ENCODE results near the gene TTC28. TPM values are rescaled to one million over a fixed set of nuclear protein-coding genes. Genes with fewer than 3 reads are reported as not detected.
A peak's percentile ranks its signal among the peaks of the same experiment; 100 is the strongest.

TTC28 gene
- total RNA-seq, 2 donors from 2014 or later: 8.8 to 12.0 TPM

DNA sequence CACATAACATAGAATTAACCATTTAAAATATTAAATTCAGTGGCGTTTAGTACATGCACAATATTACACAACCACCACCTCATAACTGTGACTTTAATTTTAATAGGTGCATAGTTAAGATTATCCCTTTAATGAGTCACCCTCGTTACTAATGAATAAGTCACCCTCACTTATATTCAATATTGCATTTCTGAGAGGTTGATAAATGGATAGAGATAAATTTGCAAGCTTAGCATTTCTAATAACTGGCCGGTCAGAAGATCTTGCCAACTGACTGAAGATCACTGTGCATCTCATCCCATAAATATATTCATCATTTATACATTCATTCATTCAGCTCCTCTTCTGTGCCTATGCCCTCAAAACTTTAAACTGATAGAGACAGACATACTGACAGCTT lies 243.7 kb downstream of the TTC28 start:
- DNase-seq (no peak), ATAC-seq (no peak)
- intact Hi-C loops (cut with DNase I, micrococcal nuclease): no loop called here

DNA sequence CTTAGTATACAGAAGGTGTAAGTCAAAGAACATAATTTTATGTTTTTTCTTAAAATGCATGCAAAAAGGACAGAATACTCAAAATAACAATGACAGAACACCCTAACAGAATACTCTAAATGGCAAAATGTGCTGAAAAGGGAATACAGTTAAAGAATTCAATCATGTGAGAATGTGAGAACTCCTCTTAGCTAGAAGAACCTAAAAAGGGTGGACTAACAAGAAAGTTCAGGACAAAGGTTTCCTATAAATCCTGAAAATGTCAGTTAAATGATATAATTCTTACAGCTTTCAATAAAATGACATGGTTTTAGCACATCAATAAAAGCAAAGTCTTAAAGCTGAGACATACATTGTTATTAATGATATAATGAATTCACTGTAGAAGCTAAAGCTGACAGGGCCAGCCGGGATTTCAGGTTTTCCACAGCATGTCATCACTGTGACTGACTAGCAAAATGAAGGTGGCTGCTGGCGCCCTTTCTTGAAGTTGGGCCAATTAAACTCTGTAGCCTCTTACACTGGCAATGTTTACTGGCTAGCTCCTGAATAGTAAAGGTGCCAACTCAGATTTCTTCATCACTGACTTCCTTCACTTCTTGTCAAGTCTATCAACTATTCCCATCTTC lies 244.4 kb downstream of the TTC28 start:
- peak; percentile 77 for ATAC-seq
- intact Hi-C loops (cut with DNase I, micrococcal nuclease): no loop called here
- peak in 1 of 2 donors; percentile 10 for DNase-seq

DNA sequence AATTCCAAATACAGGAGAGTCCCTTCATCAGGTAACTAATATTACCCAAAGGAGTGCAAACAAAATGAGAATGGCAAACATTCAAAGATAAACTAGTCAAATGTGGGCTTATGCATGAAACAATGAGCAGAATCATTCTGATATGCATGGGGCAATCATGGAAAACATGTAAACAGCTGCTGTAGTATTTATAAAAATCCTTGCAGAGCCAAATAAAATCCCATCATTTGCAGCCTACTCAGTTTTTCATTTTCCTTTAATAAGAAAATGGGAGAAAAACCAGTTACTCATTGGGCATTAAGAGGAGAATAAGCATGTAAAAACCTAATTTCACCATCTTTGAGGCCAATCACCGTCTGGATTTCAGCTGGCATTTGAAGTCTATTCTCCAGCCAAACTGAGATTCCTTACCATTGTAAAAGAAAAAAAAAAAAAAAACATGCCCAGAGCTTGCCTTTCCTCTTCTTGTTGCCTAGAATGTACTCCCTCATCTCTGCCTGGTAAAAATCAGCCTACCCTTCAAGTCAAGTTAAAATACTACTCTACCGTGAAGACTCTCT lies 249.1 kb downstream of the TTC28 start:
- intact Hi-C loops (cut with DNase I, micrococcal nuclease): no loop called here
- no peak for ATAC-seq
- DNase-seq: no peak

DNA sequence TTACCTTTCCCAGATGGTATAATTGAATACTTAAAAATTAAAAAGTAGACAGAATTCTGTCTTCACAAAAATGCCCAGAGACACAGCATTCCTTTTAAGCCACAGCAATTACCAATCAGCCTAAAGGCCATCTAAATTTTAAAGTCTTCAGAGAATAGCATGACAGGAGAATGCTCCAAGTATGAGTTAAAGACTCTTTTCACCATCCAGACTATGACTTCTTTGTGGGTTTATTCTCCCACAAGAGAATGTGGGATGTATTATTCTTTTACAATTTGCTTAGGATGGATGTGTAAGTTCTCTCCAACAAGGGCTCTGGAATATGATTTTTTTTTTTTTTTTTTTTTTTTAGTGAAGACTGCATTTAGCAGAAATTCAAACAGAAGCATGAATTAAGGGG lies 249.9 kb downstream of the TTC28 start:
- ATAC-seq: no peak
- DNase-seq: no peak
- intact Hi-C loops (cut with DNase I, micrococcal nuclease): no loop called here

DNA sequence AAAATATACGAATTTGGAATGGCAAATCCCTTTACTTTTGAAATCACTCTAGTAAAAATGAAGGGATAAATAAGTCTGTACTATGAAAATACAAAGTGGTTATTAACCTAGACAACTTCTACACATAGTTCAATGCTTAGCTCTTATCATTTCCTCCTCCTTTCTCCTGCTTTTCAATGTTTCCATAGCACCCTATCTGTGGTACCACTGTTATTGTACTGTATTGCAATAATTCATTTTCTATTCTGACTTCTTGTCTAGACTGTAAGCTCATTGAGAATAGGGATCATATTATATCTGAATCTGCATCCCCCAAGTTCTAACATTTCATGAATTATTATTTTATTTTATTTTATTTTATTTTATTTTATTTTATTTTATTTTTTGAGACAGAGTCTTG lies 251.4 kb downstream of the TTC28 start:
- DNase-seq (no peak), ATAC-seq (no peak)
- intact Hi-C loops (cut with DNase I, micrococcal nuclease): no loop called here

DNA sequence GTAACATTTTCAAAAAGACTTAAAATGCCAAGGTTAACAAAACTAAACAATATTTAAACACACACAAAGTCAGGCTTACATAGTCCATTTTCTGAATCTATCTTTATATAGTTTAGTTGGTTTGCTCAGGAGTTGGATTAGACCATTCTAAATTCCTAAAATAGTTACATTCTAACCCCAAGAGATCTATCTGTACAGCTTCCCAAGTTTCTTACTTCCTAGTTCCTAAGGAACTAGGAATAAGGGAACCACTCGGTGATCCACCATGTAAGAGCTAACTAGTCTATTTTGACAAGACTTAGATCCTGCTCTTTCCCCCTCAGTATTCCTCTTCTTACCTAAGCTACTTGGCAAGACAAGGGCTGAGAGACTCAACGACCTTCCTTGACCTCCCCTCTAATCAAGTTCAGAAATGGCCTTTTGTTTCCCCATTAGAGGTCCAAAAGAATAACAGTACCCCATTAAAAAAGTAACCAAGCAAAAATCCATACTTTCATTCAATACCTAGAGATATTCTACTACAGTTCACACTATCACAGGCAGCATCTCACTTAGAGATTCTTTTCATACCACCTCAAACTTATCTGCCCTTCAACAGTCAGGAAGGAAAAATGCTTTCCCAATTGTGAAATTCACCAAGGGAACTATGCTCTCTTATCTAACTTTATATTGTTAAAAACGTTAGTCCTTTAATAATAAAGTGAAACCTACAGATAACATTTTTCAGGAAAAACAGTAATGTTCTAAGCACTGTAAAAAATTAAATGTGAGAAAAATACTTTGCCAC lies 253.1 kb downstream of the TTC28 start:
- DNase-seq: no peak
- intact Hi-C loops (cut with DNase I, micrococcal nuclease): no loop called here
- no peak for ATAC-seq

DNA sequence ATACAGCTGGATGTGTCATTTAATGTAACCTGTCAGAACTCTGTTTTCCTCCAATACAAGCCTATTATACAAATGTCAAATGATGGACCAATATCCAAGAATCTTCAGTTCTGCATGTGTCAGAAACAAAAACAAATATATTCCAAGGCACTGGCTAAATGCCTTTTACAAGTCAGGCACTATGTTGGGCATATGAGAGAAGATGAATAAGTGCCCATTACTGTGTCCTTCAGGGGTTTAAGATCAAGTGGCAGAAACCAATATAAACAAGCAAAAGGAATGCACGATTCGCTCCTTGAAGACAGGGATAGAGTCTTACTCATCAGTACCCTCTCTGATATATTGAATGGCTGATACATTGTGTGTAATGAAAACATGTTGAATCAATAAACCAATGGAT lies 254.4 kb downstream of the TTC28 start:
- ATAC-seq: no peak
- intact Hi-C loops (cut with DNase I, micrococcal nuclease): no loop called here
- DNase-seq: no peak

DNA sequence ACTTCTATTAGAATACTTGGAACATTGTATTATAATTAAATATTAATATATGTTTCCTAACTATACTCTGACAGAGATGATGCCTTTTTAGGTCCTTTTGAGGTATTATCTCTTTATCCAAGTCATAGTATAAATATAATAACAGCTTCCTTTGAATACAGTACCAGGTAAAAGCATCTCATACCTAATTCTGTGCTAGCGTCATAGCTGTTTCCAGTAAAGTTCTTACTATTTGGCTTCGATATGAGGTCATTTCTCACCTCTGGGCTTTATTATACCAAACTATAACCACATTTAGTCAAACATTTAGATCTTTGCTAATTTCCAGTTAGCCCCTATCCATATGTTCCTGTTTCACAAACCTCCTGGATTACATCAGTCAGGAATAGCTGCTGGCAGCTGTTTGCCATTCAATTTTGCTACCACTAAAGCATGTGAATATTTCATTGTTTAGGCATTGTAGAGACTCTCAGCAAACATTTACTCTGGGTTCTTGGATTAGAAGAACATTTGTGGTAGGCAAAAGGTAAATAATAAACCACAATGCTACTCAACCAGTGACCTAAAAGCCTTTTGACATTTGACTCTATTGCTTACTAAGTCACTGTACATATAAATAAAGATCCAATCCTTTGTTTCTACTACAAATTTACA lies 255.1 kb downstream of the TTC28 start:
- no peak for ATAC-seq
- no peak for DNase-seq

DNA sequence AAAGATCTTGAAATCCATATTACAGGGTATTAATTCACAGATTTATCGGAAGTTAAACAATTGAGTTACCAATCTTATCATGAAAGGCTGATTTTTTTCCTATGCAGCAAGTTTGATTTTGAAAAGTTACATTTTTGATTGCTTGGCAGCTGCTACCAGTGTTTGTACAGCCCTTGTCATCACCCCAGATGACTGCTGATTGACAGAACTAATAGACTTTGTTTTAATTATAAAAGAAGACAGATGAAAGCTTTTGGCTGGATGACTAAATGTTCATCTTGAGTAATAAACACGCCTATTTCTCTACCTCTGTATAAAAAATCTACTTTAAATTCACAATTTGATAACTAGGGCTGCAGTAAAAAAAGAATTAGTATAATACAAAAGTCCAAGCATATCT lies 259.7 kb downstream of the TTC28 start:
- no peak for DNase-seq
- no peak for ATAC-seq
- intact Hi-C loops (cut with DNase I, micrococcal nuclease): no loop called here

More for the DNA sequence above, 255.1 kb downstream of the TTC28 start:
- intact Hi-C loops (cut with DNase I, micrococcal nuclease): no loop called here

DNA sequence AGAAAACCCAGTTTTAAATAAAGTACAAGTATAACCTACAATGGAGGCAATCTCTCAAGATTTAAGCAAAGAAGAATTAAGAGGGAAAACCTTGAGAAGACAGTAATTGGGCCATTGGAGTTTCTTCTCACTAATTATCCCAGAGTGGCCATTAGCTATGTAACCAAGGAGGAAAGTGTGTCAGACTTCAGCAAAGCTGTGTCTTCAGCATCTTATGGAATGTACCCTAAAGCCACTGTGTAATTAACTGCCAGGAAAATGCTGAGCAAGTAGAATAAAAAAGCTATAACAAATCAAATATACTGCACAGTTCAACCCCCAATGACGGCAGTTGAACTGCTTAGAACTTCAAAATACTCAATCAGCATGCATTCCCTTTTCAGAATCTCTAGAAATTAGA lies 261.6 kb downstream of the TTC28 start:
- intact Hi-C loops (cut with DNase I, micrococcal nuclease): no loop called here
- no peak for ATAC-seq
- no peak for DNase-seq

DNA sequence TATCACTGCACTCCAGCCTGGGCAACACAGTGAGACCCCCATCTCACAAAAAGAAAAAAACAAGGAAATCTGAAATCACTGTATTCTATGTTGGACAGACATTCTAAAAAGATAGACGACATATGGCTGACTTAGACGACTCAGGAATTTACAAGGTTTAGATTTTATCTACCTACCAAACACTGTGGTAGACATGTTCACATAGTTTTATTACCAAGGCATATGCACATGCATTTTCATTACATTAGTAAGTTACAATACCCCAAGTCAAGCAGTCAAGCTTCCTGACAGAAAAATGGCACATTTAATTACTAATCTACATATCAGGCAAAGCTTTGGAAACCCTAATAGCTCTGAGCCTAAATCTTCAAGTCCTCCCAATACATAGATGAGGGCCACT lies 262.2 kb downstream of the TTC28 start:
- intact Hi-C loops (cut with DNase I, micrococcal nuclease): no loop called here
- ATAC-seq: no peak
- no peak for DNase-seq

DNA sequence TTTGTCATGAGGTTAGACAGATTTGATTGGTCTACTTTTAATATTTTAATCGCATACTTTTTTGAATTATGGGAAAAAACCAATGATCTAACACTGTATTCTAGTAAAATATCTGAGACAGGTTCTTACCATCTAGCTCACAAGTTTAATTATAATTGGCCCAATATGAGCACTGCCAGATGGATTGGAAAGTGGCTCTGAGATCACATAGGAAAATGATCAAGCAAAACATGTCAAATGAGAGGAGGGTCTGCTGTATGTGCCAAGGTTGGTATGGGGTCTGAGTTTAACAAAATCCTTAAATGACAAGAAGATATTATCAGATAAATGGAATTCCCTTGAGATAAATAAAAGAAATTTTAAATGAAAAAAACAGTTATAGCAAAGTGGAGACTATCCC lies 264.7 kb downstream of the TTC28 start:
- intact Hi-C loops (cut with DNase I, micrococcal nuclease): no loop called here
- DNase-seq (no peak), ATAC-seq (no peak)

DNA sequence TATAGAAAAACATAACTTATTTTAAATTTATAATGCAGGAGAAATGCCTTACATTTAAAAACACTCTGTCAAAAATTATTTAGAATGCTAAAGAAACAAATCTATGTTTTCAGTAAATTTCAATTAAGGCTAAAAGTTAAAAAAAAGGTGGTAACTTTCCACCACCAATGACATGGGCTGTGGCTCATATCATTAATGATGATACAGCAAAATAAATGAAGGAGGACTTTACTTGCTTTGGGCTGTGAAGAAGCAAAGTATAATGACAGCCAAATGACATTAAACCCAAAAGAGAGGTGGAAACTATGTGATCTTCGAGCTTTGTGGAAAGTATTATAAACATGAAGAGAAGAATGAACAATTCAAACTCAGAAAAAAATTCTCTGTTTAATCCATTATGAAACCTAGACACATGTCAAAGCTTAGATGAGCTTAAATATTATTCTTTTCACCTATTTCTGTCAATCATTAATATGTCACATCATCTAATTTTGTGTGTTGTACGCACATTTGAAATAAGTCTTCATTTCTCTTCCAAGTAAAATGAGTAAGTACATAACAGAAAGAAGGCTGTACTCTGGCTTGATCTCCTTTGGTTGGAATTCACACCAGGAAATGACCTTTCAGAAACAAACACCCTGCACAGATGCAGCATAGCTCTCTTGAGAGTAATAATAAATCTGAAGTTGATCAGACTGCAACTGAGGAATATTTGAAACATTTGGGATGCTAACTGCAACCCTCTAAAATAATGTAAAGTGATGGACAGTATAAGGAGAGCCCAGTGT lies 265.8 kb downstream of the TTC28 start:
- intact Hi-C loops (cut with DNase I, micrococcal nuclease): no loop called here
- DNase-seq: no peak
- no peak for ATAC-seq

DNA sequence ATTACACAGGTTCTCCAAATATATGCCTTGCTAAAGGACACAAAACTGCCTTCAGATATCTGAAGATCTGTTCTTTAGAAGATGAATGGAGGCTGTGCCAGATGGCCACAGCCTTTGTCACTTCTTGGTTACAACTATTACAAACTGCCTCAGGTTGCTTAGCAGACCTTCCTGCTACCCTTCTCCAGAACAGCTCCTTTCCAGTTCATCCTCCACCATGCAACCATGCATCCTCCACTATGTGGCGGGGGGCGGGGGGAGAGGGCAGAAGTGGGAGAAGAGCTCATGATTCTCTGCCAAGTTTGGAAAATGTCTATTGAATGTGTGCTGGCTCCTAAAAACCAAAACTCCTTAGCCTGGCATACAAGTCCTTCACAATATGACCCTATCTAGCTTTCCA lies 267.5 kb downstream of the TTC28 start:
- no peak for DNase-seq
- ATAC-seq: no peak

DNA sequence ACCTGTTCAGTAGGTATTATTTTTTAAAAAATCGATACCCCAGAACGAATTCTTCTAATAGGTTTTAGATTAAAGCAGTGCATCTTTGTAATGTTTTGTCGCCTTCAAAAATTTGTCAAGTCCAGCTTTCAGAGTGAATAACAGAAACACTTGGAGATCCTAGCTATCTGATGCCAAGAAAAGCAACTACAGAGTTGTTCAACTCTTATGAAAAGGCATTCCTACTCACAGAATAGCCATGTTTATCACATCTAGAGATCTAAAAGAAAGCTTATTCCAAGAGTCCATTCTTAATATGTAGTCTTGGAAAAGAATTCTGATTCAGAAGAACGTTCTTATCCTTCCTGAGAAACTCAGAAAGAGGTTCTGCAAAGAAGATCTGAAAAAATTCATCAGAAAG lies 268.5 kb downstream of the TTC28 start:
- DNase-seq (no peak), ATAC-seq (no peak)
- intact Hi-C loops (cut with DNase I, micrococcal nuclease): no loop called here

More for the DNA sequence above, 267.5 kb downstream of the TTC28 start:
- intact Hi-C loops (cut with DNase I, micrococcal nuclease): no loop called here

DNA sequence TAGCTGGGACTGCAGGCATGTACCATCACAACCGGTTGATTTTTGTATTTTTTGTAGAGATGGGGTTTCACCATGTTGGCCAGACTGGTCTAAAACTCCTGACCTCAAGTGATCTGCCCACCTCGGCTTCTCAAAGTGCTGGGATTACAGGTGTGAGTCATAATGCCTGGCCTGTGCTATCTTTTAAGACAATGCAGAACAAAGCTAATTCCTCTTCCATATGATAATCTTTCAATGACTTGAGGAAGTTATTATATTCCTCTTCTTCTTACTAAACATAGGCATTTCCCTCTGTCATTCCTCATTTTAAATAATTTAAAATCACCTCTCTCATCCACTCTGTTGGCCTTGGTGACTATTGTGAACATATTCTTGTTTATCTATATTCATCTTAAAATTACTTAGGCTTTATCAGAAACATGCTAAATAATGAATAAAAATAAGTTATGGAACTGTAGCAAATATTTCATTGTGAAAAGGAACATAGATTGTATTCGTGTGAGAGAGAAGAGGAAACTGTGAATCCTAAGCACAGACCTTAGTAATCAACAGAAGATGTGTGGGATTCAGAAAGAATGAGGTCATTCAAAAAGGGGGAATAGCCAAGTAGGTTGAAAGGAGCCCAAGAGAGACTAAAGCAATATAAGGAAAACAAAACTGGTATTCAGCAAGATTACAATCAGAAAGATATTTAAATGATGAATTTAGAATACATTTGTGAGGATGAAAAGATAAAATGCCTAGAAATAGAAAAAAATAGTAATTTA lies 269.4 kb downstream of the TTC28 start:
- intact Hi-C loops (cut with DNase I, micrococcal nuclease): no loop called here
- DNase-seq: no peak
- no peak for ATAC-seq

DNA sequence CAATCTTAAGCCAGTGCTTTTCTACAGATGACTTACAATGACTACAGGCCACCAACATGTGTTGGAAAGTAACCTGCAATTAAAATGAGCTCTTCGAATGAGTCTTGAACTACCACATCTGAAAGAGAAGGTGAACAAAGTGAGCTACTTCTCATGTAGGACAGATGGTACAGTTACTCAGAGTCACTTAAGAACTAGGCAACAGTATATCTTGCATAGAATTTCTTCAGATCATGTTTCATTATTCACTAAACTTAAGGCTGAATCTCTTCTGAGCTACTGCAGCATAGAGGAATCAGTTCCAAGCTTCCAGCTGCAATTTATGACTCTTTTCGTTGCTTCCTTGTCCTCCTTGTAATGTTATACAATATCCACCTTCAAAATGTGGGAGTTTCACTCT lies 270.9 kb downstream of the TTC28 start:
- no peak for DNase-seq
- intact Hi-C loops (cut with DNase I, micrococcal nuclease): no loop called here
- ATAC-seq: no peak

DNA sequence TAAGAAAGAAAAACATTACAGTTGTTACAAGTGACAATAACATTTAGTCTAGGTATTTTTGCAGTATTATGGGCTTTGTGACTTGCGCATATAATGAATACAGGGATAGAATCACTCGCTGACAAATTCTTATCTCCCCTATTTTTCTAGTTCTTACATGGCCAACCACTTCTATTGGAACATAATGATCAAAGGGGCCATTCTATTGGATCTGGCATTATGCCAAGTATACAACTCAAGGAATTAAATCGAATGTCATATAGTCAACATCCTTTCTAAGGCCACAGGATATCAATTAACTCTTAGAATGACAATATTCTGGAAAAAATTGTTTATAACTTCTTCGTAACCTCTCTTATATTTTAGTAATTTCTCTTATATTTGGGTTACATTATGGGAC lies 272.0 kb downstream of the TTC28 start:
- DNase-seq: no peak
- intact Hi-C loops (cut with DNase I, micrococcal nuclease): no loop called here
- no peak for ATAC-seq

DNA sequence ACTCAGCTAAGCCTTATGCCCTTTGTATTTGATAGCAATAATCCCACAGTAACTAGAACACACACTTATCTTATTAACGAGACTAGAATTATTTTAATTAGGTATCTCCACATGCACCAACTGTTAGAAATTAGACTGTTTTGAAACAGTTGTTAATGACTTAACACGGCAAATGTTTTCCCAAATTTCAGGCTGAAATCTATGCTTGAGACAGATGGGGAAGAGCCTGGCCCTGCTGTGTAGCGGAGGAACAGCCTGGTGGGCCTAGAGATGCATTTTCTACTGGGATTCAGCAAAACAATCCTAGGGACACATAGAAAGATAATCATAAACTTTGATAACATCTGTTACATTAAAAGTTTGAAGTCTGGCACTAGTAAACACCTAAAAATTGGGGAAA lies 273.4 kb downstream of the TTC28 start:
- no peak for ATAC-seq
- intact Hi-C loops (cut with DNase I, micrococcal nuclease): no loop called here
- no peak for DNase-seq

Measured in left colon (tissue), 2 donors.